ENCODE measurements around the gene CCDC188. TPM values are rescaled to one million over a fixed set of nuclear protein-coding genes. Genes with fewer than 3 reads are reported as not detected.

Gene CCDC188
- total and polyA plus RNA-seq, 10 of the 15 experiments (the other 5 are each of a cell fraction or from before 2014, with no cell fraction given): not detected

GRCh38 chr22:20109411-20110358, 41.2 kb downstream of the CCDC188 start:
- ChIA-PET POLR2A (no interaction called here), SMC1A (ENCODE audit: uncharacterized antibody, unreplicated experiment) (no interaction called here), CTCF (no interaction called here), RAD21 (ENCODE audit: unreplicated experiment) (no interaction called here)
- 91% methylated on average over 23 of the region's 23 CpGs for WGBS (ENCODE audit: insufficient coverage, insufficient replicate concordance, low lambda C conversion rate, missing lambda C conversion rate)
- peaks cover 32 to 74% of the 10 kb centered on the region in 2 experiments; a peak in 3 of 4 replicates for H3K36me3 ChIP-seq (ENCODE audit: control insufficient read depth in 2 of 2, insufficient read depth in 2 of 2, low read length in 1 of 2)
- H3K27me3 ChIP-seq (replicated peaks in 1 of 2; ENCODE audit: control insufficient read depth in 2 of 2, insufficient read depth in 2 of 2, low read length in 1 of 2): no peaks in the 10 kb centered on the region
- DNase-seq (ENCODE audit: low read depth, low spot score) (no peak), ATAC-seq (no peak), FAIRE-seq (no peak)
- peaks cover 9% of the 10 kb centered on the region for H3K4me1 ChIP-seq (ENCODE audit: control insufficient read depth, insufficient read depth, low read length)
- H4K20me1 ChIP-seq (ENCODE audit: control insufficient read depth, insufficient read depth): no peaks in the 10 kb centered on the region
- no TSS peak for BruUV-seq (replicated peaks)
- H3K9me3 ChIP-seq (replicated peaks; ENCODE audit: control insufficient read depth, insufficient read depth, low read length): no peaks in the 10 kb centered on the region; the same call in 2 of the 3 replicates
- peaks cover 3% of the 10 kb centered on the region for H3K79me2 ChIP-seq (ENCODE audit: control insufficient read depth, insufficient read depth, low read length)
- H3K4me2 ChIP-seq (ENCODE audit: control insufficient read depth, insufficient read depth): no peak overlapping the region
- intact Hi-C loops (cut with micrococcal nuclease; ENCODE audit: unreplicated experiment) (no loop called here), in situ Hi-C loops (cut with MboI) (no loop called here)
- no peak overlapping the region for H3K4me3 ChIP-seq
- H3K27ac ChIP-seq (ENCODE audit: control insufficient read depth, insufficient read depth): no peak overlapping the region
- TF ChIP-seq TCF12 (IDR thresholded peaks at IDR 0.05; ENCODE audit: low read depth, low read length) (no peak), NFYB (IDR thresholded peaks at IDR 0.05; ENCODE audit: insufficient read depth, low read depth, low read length) (no peak), STAT3 (IDR thresholded peaks at IDR 0.05; ENCODE audit: low read depth, low read length) (no peak), E2F8 (IDR thresholded peaks at IDR 0.05; ENCODE audit: low read depth, partially characterized antibody) (no peak), ZSCAN29 (IDR thresholded peaks at IDR 0.05) (no peak), POLR2A (IDR thresholded peaks at IDR 0.05; ENCODE audit: low read depth, low read length) (peak; percentile 54)
- H2AFZ ChIP-seq (ENCODE audit: control insufficient read depth, low read depth, low read length): no peak overlapping the region
- H3K9ac ChIP-seq (ENCODE audit: control insufficient read depth, insufficient read depth, low read length): no peak overlapping the region

Measured in GM12878 (cell line).